WI38 (cell line): ENCODE results near the gene GRB14.

Source experiments
- H3K4me3 ChIP-seq: 2 replicates; pipeline ENCODE4 v1.5.1; 2011; ENCODE audit warnings: low read depth, mild to moderate bottlenecking, control low read depth, low read length
- TF ChIP-seq, protein P1 (sequence below): IDR thresholded peaks from 2 replicates; pipeline ENCODE4 v1.5.1; 2012; ENCODE audit warnings: low read depth, mild to moderate bottlenecking, control low read depth, low read length

GRB14 gene

DNA sequence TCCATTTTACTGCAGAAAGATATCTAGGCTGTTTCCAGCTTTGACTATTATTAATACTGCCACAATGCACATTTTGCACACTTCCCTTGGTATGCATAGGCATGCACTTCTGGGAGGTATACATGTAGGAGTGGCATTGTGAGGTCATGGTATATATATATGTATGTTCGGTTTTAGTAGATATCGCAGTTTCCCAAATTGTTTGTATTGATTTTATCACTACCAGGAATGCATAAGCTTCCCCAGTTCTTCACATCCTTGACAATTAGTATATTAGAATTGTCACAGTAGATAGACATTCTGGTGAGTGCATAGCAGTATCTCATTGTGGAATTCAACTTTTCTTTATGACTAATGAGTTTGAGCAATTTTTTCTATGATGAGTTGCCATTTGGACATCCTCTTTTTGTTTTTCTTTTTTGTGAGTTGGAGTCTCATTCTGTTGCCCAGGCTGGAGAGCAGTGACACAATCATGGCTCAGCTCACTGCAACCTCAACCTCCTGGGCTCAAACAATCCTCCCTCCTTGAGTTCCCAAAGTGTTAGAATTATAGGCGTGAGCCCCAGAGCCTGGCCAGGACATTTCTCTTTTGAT lies 4.2 kb upstream of the GRB14 start:
- H3K4me3 ChIP-seq: no peak overlapping the region
- TF ChIP-seq, protein P1, sequence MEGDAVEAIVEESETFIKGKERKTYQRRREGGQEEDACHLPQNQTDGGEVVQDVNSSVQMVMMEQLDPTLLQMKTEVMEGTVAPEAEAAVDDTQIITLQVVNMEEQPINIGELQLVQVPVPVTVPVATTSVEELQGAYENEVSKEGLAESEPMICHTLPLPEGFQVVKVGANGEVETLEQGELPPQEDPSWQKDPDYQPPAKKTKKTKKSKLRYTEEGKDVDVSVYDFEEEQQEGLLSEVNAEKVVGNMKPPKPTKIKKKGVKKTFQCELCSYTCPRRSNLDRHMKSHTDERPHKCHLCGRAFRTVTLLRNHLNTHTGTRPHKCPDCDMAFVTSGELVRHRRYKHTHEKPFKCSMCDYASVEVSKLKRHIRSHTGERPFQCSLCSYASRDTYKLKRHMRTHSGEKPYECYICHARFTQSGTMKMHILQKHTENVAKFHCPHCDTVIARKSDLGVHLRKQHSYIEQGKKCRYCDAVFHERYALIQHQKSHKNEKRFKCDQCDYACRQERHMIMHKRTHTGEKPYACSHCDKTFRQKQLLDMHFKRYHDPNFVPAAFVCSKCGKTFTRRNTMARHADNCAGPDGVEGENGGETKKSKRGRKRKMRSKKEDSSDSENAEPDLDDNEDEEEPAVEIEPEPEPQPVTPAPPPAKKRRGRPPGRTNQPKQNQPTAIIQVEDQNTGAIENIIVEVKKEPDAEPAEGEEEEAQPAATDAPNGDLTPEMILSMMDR: no peak

DNA sequence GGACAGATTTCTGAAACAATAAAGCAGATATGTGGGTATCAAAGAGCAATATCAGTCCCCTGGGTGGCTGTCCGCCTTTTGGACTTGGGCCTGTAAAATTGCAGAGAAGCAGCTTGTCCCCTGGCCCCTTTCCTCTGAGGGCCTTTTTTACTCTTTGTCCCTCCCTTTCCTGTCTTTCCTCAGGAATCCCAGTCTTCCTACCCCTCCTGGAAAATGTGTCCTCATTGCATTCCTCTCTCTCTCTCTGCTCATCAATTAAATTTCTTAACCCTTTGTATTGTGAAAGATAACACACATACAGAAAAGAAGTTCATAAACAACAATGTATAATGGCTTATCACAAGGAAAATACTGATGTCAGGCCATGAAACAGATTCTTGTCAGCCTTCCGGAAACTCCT lies 3.0 kb upstream of the GRB14 start:
- TF ChIP-seq, protein P1: no peak
- H3K4me3 ChIP-seq: no peak overlapping the region

DNA sequence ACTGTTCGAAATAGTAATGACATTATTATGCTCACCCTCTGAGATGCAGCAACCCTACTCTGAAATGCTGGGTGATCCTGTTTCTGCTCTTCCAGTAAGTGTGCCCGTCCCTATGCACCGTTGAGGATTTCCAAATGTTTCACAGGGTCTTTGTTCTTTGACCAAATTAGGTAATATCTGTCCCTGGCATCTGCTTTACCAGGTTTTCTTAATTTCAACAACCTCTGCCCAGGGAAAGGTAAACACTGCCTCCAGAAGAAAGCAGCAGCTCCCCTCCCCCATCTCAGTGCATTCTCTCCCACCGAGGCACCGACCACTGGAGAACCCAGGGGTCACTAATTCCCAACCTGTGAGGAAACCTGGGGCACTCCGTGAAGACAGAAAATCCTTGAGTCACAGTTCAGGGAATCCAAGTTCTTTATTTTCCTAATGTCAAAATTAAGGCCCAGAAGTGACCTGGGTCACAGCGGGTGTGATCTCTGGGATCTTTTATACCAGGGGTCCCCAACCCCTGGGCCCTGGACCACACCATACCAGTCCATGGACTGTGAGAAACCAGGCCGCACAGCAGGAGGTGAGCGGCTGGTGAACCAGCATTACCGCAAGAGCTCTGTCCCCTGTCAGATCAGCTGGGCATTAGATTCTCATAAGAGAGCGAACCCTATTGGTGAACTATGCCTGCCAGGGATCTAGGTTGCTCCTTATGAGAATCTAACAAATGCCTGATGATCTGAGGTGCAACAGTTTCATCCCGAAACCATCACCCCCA lies 1.2 kb upstream of the GRB14 start:
- no peak overlapping the region for H3K4me3 ChIP-seq

DNA sequence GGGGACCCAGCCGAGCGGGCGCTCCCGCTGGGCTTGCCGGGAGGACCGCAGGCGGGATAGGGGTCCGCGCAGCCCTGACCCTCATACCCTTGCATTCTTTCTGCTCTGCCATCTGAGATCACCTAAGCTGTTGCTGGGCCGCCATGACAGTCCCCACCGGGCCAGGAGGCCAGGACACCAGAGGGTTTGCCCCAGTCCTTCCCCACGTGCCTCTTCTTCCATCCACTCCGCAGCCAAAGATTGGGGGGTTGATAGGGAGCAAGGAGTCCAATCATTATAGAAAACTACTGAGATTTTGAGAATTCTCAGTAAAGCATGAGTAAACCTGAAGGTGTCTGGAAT lies 453 bp upstream of the GRB14 start:
- H3K4me3 ChIP-seq: no peak overlapping the region
- TF ChIP-seq, protein P1: no peak

More for the DNA sequence above, 1.2 kb upstream of the GRB14 start:
- TF ChIP-seq, protein P1: no peak

DNA sequence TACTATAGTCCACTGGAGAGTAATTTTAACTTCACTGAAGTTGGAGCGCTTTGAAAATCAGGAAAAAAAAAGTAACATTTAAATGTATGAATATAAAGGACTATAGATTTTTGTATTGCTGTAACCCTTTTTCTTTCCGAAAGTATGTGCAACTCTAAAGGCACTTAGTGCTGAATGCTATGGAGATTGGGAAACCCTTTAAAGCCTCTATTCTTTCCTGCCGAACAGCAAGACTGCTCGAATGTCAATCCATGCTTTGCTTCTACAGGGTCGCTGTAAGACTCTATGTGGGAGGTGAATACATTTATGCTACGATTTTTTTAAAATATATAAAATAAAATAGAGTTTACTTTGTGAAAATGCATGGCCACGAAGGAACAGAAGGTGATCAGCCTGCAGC lies 825 bp downstream of the GRB14 start:
- H3K4me3 ChIP-seq: no peak overlapping the region

DNA sequence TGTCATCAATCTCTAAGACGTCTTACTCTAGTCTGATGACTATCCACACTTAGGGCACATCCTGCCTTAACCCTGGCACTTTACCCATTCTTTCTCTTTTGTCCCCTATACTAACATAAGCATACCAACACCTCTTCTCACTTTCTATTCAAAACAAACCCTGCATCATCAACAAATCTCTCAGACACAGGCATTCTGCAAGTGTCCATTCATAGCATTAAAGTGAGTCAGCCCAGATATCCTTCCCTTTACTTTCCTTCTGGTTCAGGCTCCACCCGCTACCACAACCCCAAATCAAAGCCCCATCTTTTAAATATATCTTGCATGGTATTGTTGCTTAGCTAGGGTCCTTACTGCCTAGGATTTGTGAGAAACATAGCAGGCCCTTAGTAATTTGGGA lies 3.8 kb downstream of the GRB14 start:
- no peak overlapping the region for H3K4me3 ChIP-seq
- TF ChIP-seq, protein P1: no peak

More for the DNA sequence above, 825 bp downstream of the GRB14 start:
- TF ChIP-seq, protein P1: no peak

DNA sequence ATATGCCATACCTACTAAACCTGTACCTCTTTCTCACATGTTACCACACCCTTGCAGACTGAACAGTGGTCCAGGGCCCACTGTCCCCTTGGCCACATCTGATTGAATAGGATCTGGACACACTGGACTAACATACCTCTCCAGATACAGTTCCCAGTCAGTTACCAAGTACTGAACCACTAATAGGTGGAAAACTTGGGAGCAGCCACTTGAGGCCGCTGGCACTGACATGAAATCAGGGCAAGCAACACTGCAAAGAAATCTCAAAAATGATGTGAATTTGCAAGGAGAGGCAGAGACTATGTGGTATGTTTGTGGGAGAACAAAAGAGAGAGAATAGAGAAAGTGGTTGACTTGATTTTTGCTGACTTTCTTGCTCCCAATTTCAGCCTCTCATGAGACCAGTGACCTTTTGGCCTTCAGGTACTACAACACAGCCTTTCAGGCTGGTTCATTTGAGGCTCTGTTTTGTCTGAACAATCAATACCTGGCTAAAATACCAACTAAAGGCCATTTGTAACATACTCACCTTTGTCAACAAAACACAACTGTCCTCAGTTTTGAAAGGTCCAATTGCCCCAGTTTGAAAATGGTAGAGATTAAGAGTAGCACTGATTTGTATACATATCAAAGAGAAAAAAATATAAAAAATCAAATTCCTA lies 7.8 kb downstream of the GRB14 start:
- H3K4me3 ChIP-seq: no peak overlapping the region
- TF ChIP-seq, protein P1: no peak
